GM13977 (cell line): Measurements from ENCODE around the gene LIG4.
"Not testable (repeated sequence)": the region's sequence is repeated elsewhere in the genome, so short reads cannot be mapped to it uniquely, and the experiment has no call there.

ENCODE experiments used
- DNase-seq: peaks from one replicate; pipeline ENCODE4 v3.0.0; 2012; ENCODE audit warnings: low spot score
- in situ Hi-C: fragments of 300-500 bp; cut with MboI; formaldehyde crosslinking; loops from one replicate; pipeline ENCODE4 v1.12.0; 2022; ENCODE audit warnings: low sequenced_read_pairs, low pct_unique_long_range_greater_than_20kb, mixed read lengths, inconsistent platforms; ENCODE audit not compliant: unreplicated experiment
- TF ChIP-seq, protein P1 (sequence below): IDR thresholded peaks from 2 replicates; pipeline ENCODE4 v1.5.1; 2012; ENCODE audit warnings: mild to moderate bottlenecking, control low read depth; ENCODE audit not compliant: insufficient read depth; ENCODE audit errors: extremely low read depth, missing control alignments

The LIG4 gene

GRCh38 chr13:108226184-108226583 lies 10.8 kb upstream of the LIG4 start:
- no peak for DNase-seq
- TF ChIP-seq, protein P1, sequence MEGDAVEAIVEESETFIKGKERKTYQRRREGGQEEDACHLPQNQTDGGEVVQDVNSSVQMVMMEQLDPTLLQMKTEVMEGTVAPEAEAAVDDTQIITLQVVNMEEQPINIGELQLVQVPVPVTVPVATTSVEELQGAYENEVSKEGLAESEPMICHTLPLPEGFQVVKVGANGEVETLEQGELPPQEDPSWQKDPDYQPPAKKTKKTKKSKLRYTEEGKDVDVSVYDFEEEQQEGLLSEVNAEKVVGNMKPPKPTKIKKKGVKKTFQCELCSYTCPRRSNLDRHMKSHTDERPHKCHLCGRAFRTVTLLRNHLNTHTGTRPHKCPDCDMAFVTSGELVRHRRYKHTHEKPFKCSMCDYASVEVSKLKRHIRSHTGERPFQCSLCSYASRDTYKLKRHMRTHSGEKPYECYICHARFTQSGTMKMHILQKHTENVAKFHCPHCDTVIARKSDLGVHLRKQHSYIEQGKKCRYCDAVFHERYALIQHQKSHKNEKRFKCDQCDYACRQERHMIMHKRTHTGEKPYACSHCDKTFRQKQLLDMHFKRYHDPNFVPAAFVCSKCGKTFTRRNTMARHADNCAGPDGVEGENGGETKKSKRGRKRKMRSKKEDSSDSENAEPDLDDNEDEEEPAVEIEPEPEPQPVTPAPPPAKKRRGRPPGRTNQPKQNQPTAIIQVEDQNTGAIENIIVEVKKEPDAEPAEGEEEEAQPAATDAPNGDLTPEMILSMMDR, result no peak
- in situ Hi-C loops, result no loop called here

GRCh38 chr13:108225440-108225839 lies 10.1 kb upstream of the LIG4 start:
- TF ChIP-seq, protein P1, result no peak
- DNase-seq, result no peak
- in situ Hi-C loops, result no loop called here

DNA sequence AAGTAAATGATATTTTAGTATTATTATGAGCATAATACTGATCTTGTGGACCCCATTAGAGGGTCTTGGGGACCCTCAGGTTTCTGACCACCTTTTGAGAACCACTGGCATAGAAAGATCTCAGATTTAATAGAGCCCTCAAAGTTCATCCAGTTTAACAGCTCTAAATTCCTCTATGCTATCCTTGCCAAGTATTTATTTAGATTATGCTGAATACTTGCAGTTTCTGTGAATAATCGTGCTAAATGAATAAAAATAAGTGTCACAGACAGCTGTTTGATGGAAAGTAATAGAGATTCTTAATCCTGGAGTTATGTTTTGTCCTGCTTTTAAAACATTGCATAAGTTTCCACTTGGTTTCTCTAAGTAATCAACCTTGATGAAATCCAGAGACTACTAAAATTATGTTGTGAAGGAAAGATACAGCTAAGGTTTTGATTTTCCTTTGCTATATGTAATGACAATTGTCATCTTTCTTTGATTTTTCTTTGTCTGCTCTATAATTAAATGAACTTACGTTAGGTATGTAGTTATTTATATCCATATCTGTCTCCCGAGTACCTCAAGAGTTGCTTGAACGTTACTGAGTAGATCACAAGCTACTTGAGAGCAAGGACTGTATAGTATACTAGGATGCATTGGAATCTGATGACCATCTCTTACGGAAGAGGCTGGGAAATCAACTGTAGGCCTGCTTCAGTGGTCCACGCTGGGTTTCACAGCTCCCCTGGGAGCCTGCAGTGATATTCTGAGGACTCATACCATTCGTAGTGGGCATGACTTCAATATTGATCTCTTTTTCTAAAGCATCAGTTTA lies 8.6 kb upstream of the LIG4 start:
- no peak for DNase-seq
- in situ Hi-C loops, result no loop called here
- TF ChIP-seq, protein P1, result no peak

- in situ Hi-C loops, result no loop called here
- TF ChIP-seq, protein P1, result peak; percentile 43
- no peak for DNase-seq
Measured at GRCh38 chr13:108220041-108220440, 4.7 kb upstream of the LIG4 start.

GRCh38 chr13:108218044-108218974 lies 3.0 kb upstream of the LIG4 start, which contains the start of gene ABHD13:
Gene ABHD13 (plus strand): TSS chr13:108218392. CDS start chr13:108229219, 10,827 bp downstream.
- in situ Hi-C loops, result no loop called here
- DNase-seq, result peak; percentile 95
- TF ChIP-seq, protein P1, result no peak

GRCh38 chr13:108217307-108218043 lies 2.1 kb upstream of the LIG4 start:
- DNase-seq, in situ Hi-C loops: not testable (repeated sequence)
